A673 (cell line): ENCODE measurements around the gene COX6B2.

Experiments
- CTCF ChIP-seq: fragments of 300-800, 200-600 bp; sonication (generic); conservative IDR thresholded peaks from 2 replicates; pipeline ENCODE4 v1.5.1; 2017; ENCODE audit warnings: low read depth, mild to moderate bottlenecking, antibody characterized with exemption, low read length, moderate library complexity, mixed read lengths
- EZH2 ChIP-seq: fragments of 200-600 bp; sonication (generic); IDR thresholded peaks from 2 replicates; pipeline ENCODE4 v1.6.1; 2017; ENCODE audit warnings: borderline replicate concordance, low read depth, mild to moderate bottlenecking, mixed read lengths, antibody characterized with exemption, low read length; ENCODE audit not compliant: poor library complexity, severe bottlenecking

DNA sequence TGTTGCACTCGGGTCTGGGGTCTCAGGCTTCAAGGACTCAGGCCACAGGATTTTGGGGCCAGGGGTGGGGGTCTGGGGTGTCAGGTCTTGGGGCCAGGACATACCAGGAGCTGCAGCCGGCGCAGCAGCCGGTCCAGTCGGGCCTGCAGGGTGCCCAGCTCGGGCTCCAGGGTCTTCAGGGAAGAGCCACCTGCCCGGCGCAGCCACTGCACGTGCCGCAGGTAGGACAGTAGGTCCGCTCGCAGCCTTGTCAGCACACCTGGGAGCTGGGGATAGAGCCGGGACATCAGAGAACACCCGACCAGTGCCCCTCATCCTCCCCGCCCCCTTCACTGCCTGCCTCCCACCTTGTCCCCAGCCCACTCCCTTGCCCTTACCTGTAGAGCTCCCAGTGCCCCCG lies 13.6 kb upstream of the COX6B2 start:
- no peak for TF ChIP-seq CTCF
- TF ChIP-seq EZH2 = no peak
